ENCODE results near the gene ZNF668. TPM values are rescaled to one million over a fixed set of nuclear protein-coding genes. Genes with fewer than 3 reads are reported as not detected.

ZNF668 gene
- total and polyA plus RNA-seq, 2 of the 13 experiments (the other 11 are each of a cell fraction or from before 2014, with no cell fraction given), result 3.8 to 9.8 TPM

- peak; percentile 79; the same call in 1 of the 2 replicates for TF ChIP-seq HMGXB3 (CRISPR knock-in tag; IDR thresholded peaks at IDR 0.05; ENCODE audit: borderline replicate concordance)
- 0 out of 2 replicates have a peak, but pooled peaks have one; percentile 57 for TF ChIP-seq GTF3A (CRISPR knock-in tag; conservative IDR thresholded peaks at IDR 0.05)
- TF ChIP-seq ZNF512 (CRISPR knock-in tag; IDR thresholded peaks at IDR 0.05), result no peak
- peak; percentile 55 for TF ChIP-seq CEBPG (CRISPR knock-in tag; IDR thresholded peaks at IDR 0.05)
- peak; percentile 97 for TF ChIP-seq DR1 (CRISPR knock-in tag; IDR thresholded peaks at IDR 0.05)
- TF ChIP-seq ATF4 (CRISPR knock-in tag; IDR thresholded peaks at IDR 0.05), result peak in 1 of 2 experiments; percentile 67; a peak in 2 of 4 replicates
- TF ChIP-seq KDM6A (CRISPR knock-in tag; IDR thresholded peaks at IDR 0.05; ENCODE audit: low read depth), result no peak
- peak; percentile 96 for TF ChIP-seq ZNF800 (CRISPR knock-in tag; IDR thresholded peaks at IDR 0.05)
- no peak for TF ChIP-seq FOXA1 (IDR thresholded peaks at IDR 0.05)
- peak; percentile 47 for TF ChIP-seq FOXA1 (CRISPR knock-in tag; IDR thresholded peaks at IDR 0.05)
- peak; percentile 81 for TF ChIP-seq ZNF607 (CRISPR knock-in tag; IDR thresholded peaks at IDR 0.05; ENCODE audit: borderline replicate concordance)
- 0 out of 2 replicates have a peak, but pooled peaks have one; percentile 58 for TF ChIP-seq KDM4B (CRISPR knock-in tag; IDR thresholded peaks at IDR 0.05)
- TF ChIP-seq ZNF564 (CRISPR knock-in tag; IDR thresholded peaks at IDR 0.05), result peak; percentile 35; the same call in 1 of the 2 replicates
- TF ChIP-seq LBX2 (CRISPR knock-in tag; IDR thresholded peaks at IDR 0.05; ENCODE audit: borderline replicate concordance), result 0 out of 2 replicates have a peak, but pooled peaks have one; percentile 41
- peak; percentile 46; the same call in 1 of the 2 replicates for TF ChIP-seq HOMEZ (CRISPR knock-in tag; IDR thresholded peaks at IDR 0.05; ENCODE audit: low read depth)
- peak; percentile 75 for TF ChIP-seq MYC (CRISPR knock-in tag; IDR thresholded peaks at IDR 0.05; ENCODE audit: borderline replicate concordance)
Observed at GRCh38 chr16:31094424-31095120, 20.5 kb upstream of the ZNF668 start, which contains the start of gene VKORC1 (continued).

All from HepG2 (cell line).